Stimulated activated CD8-positive, alpha-beta memory T cell treated with anti-CD3 and anti-CD28 coated beads, Interleukin-12 subunit alpha, Interleukin-12 subunit beta, amount 100 ng/mL, for 24 hours (primary cell): ENCODE data around the gene BCAR3.
"Not testable (repeated sequence)": the region's sequence is repeated elsewhere in the genome, so short reads cannot be mapped to it uniquely, and the experiment has no call there.

ENCODE experiments used
- DNase-seq: peaks from one replicate; pipeline ENCODE4 v3.0.0-alpha.2; 2020; ENCODE audit errors: extremely low read depth

The BCAR3 gene

DNA sequence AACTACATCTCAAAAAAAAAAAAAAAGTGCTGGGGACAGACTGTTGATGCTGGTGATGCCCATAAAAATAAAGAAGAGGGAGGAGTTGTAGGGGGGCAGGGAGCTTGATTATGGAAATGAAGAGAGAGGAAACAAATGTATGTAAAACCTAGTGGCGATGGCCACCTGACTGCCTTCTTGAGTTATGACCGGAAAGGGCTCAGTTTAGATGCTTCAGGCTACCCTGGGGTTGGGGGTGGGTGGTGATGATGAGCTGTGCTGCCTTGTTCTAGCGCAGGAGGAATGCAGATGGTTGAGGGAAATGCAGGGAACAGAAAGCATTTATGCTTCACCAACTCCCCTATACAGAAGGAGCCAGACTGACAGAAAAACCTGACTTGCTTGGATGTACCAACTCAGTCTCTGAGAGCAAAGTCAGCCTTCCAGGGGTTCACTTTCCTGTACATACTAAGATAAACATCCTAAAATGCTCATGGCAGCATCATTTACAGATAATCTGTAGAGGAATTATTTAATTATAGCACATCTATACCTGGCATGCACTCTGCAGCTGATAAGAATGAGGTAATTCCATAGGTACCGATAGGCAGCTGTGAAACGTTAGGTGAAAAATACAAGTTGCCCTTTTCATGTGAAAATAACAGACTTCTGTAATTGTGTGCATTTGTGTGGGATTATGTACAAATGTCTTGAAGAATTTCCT is 8.0 kb upstream of the BCAR3 start:
- no peak for DNase-seq

DNA sequence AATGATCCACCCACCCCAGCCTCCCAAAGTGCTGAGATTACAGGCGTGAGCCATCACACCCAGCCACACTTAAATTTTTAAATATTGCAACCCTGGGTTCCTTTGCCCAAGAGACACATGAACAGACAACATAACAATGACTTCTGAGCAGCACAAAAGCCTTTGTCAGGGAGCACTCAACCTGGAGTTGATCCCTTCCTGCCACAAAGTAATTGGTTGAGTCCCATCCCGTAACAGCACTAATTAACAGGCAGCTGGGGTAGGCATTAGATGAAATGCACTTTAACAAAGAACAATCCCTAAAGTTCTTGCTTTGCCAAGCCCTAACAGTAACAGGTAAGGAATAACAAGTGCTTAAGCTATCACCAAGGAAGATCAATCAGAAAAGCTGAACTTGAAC is 5.9 kb upstream of the BCAR3 start:
- DNase-seq: no peak

DNA sequence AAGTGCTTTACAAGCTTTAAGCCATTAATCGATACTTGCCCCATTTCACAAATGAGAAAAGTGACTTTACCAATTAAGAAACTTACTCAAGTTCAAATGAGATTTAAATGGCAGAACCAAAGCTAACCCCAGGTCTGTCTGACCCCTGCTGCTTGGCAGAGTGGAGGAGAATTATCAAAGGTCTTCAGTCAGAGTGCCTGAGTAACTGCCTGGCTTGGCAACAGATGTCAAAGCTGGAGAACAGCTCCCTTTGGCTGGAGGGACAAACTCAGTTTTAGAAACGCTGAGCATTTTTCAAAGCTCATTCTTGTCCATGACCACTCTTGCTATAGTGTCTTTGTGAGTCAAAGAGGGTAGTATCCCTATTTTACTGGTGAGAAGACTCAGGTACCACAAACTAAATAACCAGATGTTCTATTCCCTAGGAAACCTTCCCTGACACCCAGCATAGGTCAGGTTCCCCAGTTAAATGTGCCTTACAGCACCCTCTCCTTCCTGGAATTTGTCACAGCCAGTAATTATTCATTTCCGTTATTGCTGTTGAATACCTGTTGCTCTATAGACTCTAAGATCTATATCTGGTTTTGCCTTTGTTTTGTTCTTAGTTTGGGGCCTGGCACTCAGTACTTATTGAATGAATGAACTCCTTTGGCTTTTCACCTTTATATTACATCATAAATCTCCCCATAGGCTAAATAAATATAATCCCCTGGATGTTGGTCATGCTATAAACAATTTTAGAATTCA is 5.0 kb upstream of the BCAR3 start:
- no peak for DNase-seq

DNA sequence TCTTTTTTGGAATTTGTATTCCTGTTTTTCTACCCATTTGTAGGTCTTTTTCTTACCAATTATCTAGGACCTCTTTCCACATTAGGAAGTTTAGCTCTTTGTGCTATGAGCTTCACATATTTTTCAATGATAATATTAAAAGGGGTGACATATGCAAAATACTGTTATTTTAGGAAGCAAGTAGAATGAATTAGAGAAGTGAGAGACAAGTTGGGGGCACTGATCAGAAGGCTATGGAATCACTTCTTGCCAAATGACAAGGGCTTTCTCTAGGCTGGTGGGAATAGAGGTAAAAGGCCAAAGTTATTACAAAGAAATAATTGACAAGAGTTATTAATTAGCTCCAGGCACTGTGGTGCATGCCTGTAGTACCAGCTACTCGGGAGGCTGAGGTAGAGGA is 4.3 kb upstream of the BCAR3 start:
- no peak for DNase-seq

- no peak for DNase-seq
These were observed 1.6 kb upstream of the BCAR3 start for GRCh38 chr1:93683234-93683633.

GRCh38 chr1:93681989-93682412 is 364 bp upstream of the BCAR3 start:
- DNase-seq: no peak

- no peak for DNase-seq
These were observed 1.1 kb downstream of the BCAR3 start for GRCh38 chr1:93680420-93681100.

DNA sequence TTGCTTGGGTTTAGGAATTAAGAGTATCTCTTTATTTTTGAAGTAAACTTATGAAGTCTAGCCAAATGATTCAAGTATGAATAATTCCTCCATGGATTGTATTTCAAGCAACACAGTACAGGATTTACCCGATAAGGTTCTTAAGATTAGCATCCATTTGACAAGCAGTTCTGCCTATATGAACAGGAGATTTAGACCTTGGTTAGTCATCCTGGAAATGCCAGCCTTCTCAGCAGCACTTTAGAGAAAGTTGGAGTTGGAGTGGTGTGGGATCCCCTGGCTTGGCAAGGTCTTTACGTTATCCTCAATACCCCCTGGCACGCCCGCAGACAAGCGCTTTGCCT is 1.6 kb downstream of the BCAR3 start:
- no peak for DNase-seq

GRCh38 chr1:93679546-93679945 is 2.1 kb downstream of the BCAR3 start:
- no peak for DNase-seq

DNA sequence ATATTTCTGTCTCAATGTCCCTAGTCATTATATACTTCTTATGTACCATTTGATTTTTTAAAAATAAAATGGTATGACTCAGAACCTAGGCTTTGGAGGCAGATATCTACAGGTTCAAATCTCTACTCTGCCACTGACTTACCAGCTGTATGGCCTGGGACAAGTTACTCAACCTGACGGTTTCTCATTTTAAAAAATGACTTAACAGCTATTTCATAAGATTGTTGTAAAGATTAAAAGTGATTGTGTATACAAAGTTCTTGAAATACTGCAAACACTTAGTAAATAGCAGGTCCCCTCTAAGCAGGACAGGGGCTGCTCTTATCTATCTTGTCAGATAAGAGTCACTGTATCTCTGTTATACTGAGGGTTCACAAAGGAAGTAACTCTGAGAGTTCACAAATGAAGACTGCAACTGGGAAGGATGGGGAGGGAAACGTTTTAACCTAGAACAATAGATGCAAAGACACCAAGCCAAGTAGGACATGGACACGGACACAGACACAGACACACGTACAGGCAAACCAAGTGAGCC is 2.6 kb downstream of the BCAR3 start:
- DNase-seq: no peak

DNA sequence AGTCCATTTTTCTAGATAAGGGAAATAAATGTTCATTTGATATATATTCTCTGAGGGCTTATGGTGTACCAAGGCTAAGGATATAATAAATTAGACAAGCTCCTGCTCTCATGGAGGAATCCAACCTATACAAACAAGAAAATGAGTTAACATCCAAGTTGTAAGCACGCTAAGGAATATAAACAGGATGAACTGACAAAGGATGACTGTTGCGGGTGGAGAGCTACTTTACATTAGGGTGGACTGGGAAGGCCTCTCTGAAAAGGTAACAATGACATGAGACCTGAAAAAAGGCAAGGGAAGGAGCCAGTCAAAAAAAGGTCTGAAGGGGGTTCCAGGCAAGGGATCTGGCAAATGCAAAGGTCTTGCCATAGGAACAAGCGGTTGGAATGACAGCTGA is 3.1 kb downstream of the BCAR3 start:
- DNase-seq: no peak

- no peak for DNase-seq
These were observed 3.9 kb downstream of the BCAR3 start for GRCh38 chr1:93677729-93678128.

GRCh38 chr1:93676427-93676826 is 5.2 kb downstream of the BCAR3 start:
- no peak for DNase-seq

GRCh38 chr1:93675931-93676330 is 5.7 kb downstream of the BCAR3 start:
- no peak for DNase-seq

DNA sequence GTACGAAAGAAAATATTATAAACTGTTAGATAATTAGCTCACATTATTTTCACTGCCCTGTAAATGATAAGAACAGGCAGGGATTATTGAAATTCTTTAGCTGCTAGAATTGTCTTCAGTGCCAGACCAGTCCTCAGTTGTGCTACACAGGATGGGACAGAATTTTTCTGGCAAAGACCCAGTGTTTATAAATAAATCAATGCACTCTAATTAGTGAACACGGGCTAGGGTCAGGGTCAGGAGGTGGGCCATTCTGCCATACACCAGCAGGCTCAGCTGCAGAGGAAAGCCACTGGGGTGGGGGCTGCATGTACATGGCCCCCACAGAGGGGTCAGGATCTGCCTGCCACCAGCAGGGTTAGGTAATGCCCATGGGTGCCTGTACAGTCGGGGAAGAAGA is 6.4 kb downstream of the BCAR3 start:
- no peak for DNase-seq

- not testable (repeated sequence) for DNase-seq
These were observed 7.6 kb downstream of the BCAR3 start for GRCh38 chr1:93674071-93674470.

- no peak for DNase-seq
These were observed 8.3 kb downstream of the BCAR3 start for GRCh38 chr1:93673163-93673829.

DNA sequence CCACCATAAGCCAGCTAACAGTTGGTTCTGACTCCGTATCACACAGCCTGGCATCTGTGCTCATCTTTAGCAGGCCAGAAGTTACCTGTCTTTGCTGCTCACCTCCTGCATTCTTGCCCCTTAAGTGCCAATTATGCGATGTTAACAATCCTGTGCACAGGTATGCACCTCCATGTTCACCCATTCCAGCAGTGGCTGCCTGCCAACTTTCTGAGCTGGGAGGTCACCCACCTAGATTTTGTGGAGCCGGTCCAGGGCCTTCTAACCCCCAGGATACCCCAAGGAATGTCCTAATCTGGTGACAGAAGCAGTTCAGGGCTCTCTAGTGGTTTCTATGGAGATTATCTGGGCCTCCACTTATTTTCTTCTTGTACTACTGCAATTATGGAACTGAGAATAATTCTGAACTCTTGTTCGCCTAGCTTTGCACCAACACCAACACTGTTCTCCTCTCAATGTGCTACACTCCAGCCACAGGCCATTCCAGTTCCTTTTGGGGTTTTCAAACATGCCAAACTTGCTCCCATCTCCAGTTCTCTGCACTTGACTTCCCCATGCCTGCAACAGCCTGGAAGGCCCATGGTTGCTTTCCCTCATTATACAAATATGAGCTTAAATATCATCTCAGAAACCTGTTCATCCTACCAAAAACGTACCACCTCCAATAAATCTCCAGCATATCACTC is 9.0 kb downstream of the BCAR3 start:
- DNase-seq: no peak

GRCh38 chr1:93672069-93672468 is 9.6 kb downstream of the BCAR3 start:
- no peak for DNase-seq

- DNase-seq: no peak
These were observed 10.5 kb downstream of the BCAR3 start for GRCh38 chr1:93671099-93671621.

DNA sequence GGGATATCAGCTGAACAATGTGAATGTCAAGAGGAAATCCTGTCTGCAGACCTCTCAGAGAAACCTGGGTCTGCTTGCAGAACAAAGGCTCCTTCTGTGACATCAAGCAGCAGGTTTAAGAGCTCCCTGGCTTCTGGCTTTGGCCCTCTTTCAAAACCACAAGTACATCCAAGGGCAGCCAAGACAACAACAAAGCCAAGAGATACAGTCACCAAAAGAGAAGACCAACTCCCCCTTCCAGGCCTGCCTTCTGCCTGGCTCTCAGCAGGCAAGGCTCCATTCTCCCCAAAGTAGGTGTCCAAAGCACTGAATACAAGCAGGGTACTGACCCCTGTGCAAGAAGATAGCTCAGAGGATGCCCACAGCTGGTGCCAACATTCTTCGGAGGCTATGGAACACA is 11.5 kb downstream of the BCAR3 start:
- DNase-seq: no peak
